ENCODE results near the gene COPS8.

DNA sequence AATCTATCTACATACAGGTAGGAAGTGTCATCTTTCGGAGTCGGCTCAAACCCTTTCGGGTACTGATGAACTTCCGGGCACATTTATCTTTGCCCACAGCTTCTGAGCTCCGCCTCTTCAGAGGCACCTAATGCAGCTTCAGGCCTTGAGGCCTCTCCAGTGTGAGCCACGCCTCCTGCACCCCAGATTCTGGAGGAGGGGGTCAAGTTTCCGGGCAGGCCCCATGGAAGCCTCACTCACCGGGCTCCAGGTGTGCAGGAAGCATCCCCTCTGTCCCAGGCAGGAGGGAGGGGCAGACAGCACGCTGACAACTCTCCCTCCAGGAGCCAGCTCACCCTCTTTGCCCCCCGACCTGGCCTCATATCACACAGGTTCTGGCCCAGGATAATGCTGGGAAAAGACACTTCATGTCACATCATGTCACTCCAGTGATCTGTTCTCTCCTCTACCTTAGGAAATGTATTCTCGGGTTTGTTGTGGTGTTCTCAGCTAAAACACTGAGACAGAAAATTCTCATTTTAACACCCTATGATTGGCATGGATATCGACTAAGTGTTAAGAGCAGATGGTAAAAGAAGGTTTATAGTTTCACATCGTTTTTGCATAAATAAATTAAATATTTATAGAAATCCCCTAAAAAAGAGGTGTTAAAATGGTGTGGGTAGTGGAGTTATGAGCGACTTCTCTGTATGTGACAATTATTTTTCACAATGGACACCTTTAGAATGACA lies 46.2 kb upstream of the COPS8 start:
- TF ChIP-seq, protein P1, sequence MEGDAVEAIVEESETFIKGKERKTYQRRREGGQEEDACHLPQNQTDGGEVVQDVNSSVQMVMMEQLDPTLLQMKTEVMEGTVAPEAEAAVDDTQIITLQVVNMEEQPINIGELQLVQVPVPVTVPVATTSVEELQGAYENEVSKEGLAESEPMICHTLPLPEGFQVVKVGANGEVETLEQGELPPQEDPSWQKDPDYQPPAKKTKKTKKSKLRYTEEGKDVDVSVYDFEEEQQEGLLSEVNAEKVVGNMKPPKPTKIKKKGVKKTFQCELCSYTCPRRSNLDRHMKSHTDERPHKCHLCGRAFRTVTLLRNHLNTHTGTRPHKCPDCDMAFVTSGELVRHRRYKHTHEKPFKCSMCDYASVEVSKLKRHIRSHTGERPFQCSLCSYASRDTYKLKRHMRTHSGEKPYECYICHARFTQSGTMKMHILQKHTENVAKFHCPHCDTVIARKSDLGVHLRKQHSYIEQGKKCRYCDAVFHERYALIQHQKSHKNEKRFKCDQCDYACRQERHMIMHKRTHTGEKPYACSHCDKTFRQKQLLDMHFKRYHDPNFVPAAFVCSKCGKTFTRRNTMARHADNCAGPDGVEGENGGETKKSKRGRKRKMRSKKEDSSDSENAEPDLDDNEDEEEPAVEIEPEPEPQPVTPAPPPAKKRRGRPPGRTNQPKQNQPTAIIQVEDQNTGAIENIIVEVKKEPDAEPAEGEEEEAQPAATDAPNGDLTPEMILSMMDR (IDR thresholded peaks at IDR 0.05), result no peak
- no peak for TF ChIP-seq POLR2A (IDR thresholded peaks at IDR 0.05)
- TF ChIP-seq POLR2AphosphoS5 (IDR thresholded peaks at IDR 0.05), result no peak
- TF ChIP-seq EP300 (IDR thresholded peaks at IDR 0.05), result no peak
